HepG2 (cell line): ENCODE data around the gene CEP68. TPM values are rescaled to one million over a fixed set of nuclear protein-coding genes. Genes with fewer than 3 reads are reported as not detected.

Source experiments
- ATAC-seq: fragments of 200-7000 bp; cut with Tn5 transposase; 3 replicates; pipeline ENCODE4 v1.9.1; 2020; ENCODE audit warnings: mild to moderate bottlenecking, moderate library complexity
- BruUV-seq: library from RNA; stranded (reverse); fragments of 400-500 nt; replicated peaks from 2 replicates; lab custom pipeline; 2021; lab: Mats Ljungman, UMichigan
- CTCF ChIA-PET: fragments of 300-600 bp; formaldehyde crosslinking; extraction: SDS; loops from one replicate; lab custom pipeline; 2021; ENCODE audit warnings: low total read pairs, inconsistent platforms, low intra/inter-chr PET ratio; lab: Yijun Ruan, JAX
- POLR2A ChIA-PET: fragments of 350-600 bp; sonication (Branson Sonifier 250); formaldehyde crosslinking; loops from one replicate; lab custom pipeline; 2020; ENCODE audit warnings: antibody characterized with exemption, inconsistent platforms; lab: Yijun Ruan, JAX
- DNase-seq: peaks from one replicate; pipeline ENCODE4 v3.0.0-alpha.2; 2015; ENCODE audit warnings: low spot score
- FAIRE-seq: peaks from 3 replicates; lab custom pipeline; 2011; peaks lifted over from hg19 to GRCh38; lab: Jason Lieb, UNC
- H2AFZ ChIP-seq: one replicate; pipeline ENCODE4 v1.6.1; 2011; ENCODE audit warnings: low read length, inconsistent platforms
- H3K27ac ChIP-seq: fragments of 300-600 bp; 3 replicates; pipeline ENCODE4 v1.8.0; 2011; ENCODE audit warnings: mixed run types, mild to moderate bottlenecking, mixed read lengths, low read length, inconsistent platforms; ENCODE audit not compliant: insufficient read depth; ENCODE audit errors: extremely low read length
- H3K27me3 ChIP-seq, 2 experiments: fragments of 200-600 bp in 1 of 2; 2 replicates in 1 of 2; 3 replicates in 1 of 2; pipeline versions ENCODE4 v1.6.0 to v1.8.0; 2011; ENCODE audit warnings: low read length in 2 of 2, mild to moderate bottlenecking in 2 of 2, moderate library complexity in 2 of 2, inconsistent platforms in 1 of 2; ENCODE audit not compliant: insufficient read depth in 2 of 2, control insufficient read depth in 1 of 2
- H3K36me3 ChIP-seq, 2 experiments: fragments of 200-600 bp in 1 of 2; replicated peaks in 1 of 2; 2 replicates in 1 of 2; 3 replicates in 1 of 2; pipeline versions ENCODE4 v1.5.1 to v1.8.0; 2011; ENCODE audit warnings: low read length in 2 of 2, inconsistent platforms in 1 of 2; ENCODE audit not compliant: insufficient read depth in 2 of 2, control insufficient read depth in 1 of 2
- H3K4me1 ChIP-seq: 2 replicates; pipeline ENCODE4 v1.5.1; 2012; ENCODE audit warnings: low read length, inconsistent platforms; ENCODE audit not compliant: insufficient read depth
- H3K4me2 ChIP-seq: 2 replicates; pipeline ENCODE4 v1.6.0; 2011; ENCODE audit warnings: low read depth, low read length, inconsistent platforms
- H3K4me3 ChIP-seq, 3 experiments: fragments of 200-600 bp in 1 of 3; sonication (generic), shearing (Covaris generic) in 1 of 3; replicated peaks in 1 of 3; 2 replicates each; pipeline ENCODE4 v1.5.1; 2011 to 2016; ENCODE audit warnings: low read length in 3 of 3, inconsistent platforms in 2 of 3, low read depth in 2 of 3, mild to moderate bottlenecking in 2 of 3, control low read depth in 1 of 3, mixed read lengths in 1 of 3; ENCODE audit not compliant: insufficient read depth in 1 of 3
- H3K79me2 ChIP-seq: one replicate; pipeline ENCODE4 v1.6.1; 2011; ENCODE audit warnings: low read length, inconsistent platforms; ENCODE audit not compliant: insufficient read depth
- H3K9ac ChIP-seq: 2 replicates; pipeline ENCODE4 v1.6.0; 2011; ENCODE audit warnings: mild to moderate bottlenecking, low read depth, low read length, inconsistent platforms; ENCODE audit not compliant: insufficient read depth
- H3K9me3 ChIP-seq: 2 replicates; pipeline ENCODE4 v1.5.1; 2012; ENCODE audit warnings: mild to moderate bottlenecking, low read length
- H4K20me1 ChIP-seq: 2 replicates; pipeline ENCODE4 v1.6.0; 2011; ENCODE audit warnings: inconsistent platforms, mild to moderate bottlenecking, low read length, moderate library complexity; ENCODE audit not compliant: insufficient read depth
- AGO2 ChIP-seq: fragments of 200-400 bp; formaldehyde crosslinking; optimal IDR thresholded peaks from 2 replicates; pipeline ENCODE3; 2017; ENCODE audit warnings: mild to moderate bottlenecking, low read depth, low read length, moderate library complexity
- BATF2 ChIP-seq: sonication (generic); formaldehyde crosslinking; IDR thresholded peaks from 2 replicates; pipeline ENCODE4 v1.8.0; 2022; ENCODE audit warnings: mild to moderate bottlenecking, missing genetic modification reagents, moderate library complexity
- BRCA1 ChIP-seq: sonication (generic); formaldehyde crosslinking; IDR thresholded peaks from 2 replicates; pipeline ENCODE4 v1.4.0; 2020; ENCODE audit warnings: missing genetic modification reagents
- CAMTA2 ChIP-seq: sonication (generic); formaldehyde crosslinking; IDR thresholded peaks from 2 replicates; pipeline ENCODE4 v1.4.0; 2020; ENCODE audit warnings: mild to moderate bottlenecking, missing genetic modification reagents, borderline replicate concordance
- GATAD1 ChIP-seq: IDR thresholded peaks from 2 replicates; pipeline ENCODE4 v1.6.1; 2016; ENCODE audit warnings: missing genetic modification reagents, missing compliant biosample characterization
- HIC2 ChIP-seq: sonication (generic); formaldehyde crosslinking; IDR thresholded peaks from 2 replicates; pipeline ENCODE4 v1.9.0; 2022; ENCODE audit warnings: low read depth, missing genetic modification reagents
- KLF13 ChIP-seq: sonication (generic); formaldehyde crosslinking; IDR thresholded peaks from 2 replicates; pipeline ENCODE4 v1.4.0; 2020; ENCODE audit warnings: mild to moderate bottlenecking, missing genetic modification reagents
- MAF1 ChIP-seq: sonication (generic); formaldehyde crosslinking; IDR thresholded peaks from 2 replicates; pipeline ENCODE4 v1.5.0; 2020; ENCODE audit warnings: missing genetic modification reagents, borderline replicate concordance
- PLSCR1 ChIP-seq: sonication (generic); formaldehyde crosslinking; IDR thresholded peaks from 2 replicates; pipeline ENCODE4 v1.5.0; 2020; ENCODE audit warnings: missing genetic modification reagents, mild to moderate bottlenecking, borderline replicate concordance
- TAF1 ChIP-seq: sonication (generic); formaldehyde crosslinking; IDR thresholded peaks from 2 replicates; pipeline ENCODE4 v1.4.0; 2020; ENCODE audit warnings: missing genetic modification reagents
- ZNF180 ChIP-seq: sonication (generic); formaldehyde crosslinking; IDR thresholded peaks from 2 replicates; pipeline ENCODE4 v1.4.0; 2020; ENCODE audit warnings: low read depth, missing genetic modification reagents, borderline replicate concordance
- ZNF225 ChIP-seq: sonication (generic); formaldehyde crosslinking; IDR thresholded peaks from 2 replicates; pipeline ENCODE4 v1.4.0; 2020; ENCODE audit warnings: mild to moderate bottlenecking, missing genetic modification reagents
- ZNF274 ChIP-seq: sonication (generic); formaldehyde crosslinking; IDR thresholded peaks from 2 replicates; pipeline ENCODE4 v1.5.1; 2020; ENCODE audit warnings: mild to moderate bottlenecking, missing genetic modification reagents
- ZNF512 ChIP-seq: sonication (generic); formaldehyde crosslinking; IDR thresholded peaks from 2 replicates; pipeline ENCODE4 v1.4.0; 2020; ENCODE audit warnings: mild to moderate bottlenecking, missing genetic modification reagents
- WGBS: methylation state at CpG from one replicate; pipeline ENCODE4 v1.1.6; 2017; ENCODE audit warnings: low lambda C conversion rate; 5-methylcytosine and 5-hydroxymethylcytosine counted together
- in situ Hi-C: cut with HindIII; loops from 2 replicates; pipeline ENCODE4 v1.10.0; 2017; ENCODE audit warnings: low pct_unique_long_range_greater_than_20kb; ENCODE audit not compliant: extremely low pct_ligation_motif_present
- intact Hi-C: fragments of 100-400 bp; cut with micrococcal nuclease; formaldehyde crosslinking; loops from one replicate; pipeline ENCODE4 v1.10.0; 2022; ENCODE audit not compliant: unreplicated experiment
- polyA plus RNA-seq, 8 experiments: library from polyadenylated mRNA; depleted of rRNA in 3 of 8; stranded (reverse) in 7 of 8; unstranded in 1 of 8; fragments of >200 nt; fragmentation: Illumina TruSeq in 4 of 8; extraction: Trizol in 4 of 8; gene quantifications; 2 replicates each; pipeline versions ENCODE4 v1.2.1 to v1.2.3, GENCODE V29; 2011 to 2016; ENCODE audit warnings: low read depth in 4 of 8, missing spikeins in 1 of 8, mixed read lengths in 1 of 8; ENCODE audit not compliant: insufficient read depth in 1 of 8
- total RNA-seq, 5 experiments: library from RNA; depleted of rRNA; stranded (reverse); fragments of >200 nt; fragmentation: Illumina TruSeq; extraction: Trizol; gene quantifications; 2 replicates each; pipeline ENCODE4 v1.2.3, GENCODE V29; 2016; ENCODE audit warnings: low read depth in 1 of 5

CEP68 gene
- total and polyA plus RNA-seq, 2 of the 13 experiments (the other 11 are each of a cell fraction or from before 2014, with no cell fraction given), result 5.7 to 9.3 TPM

- ChIA-PET POLR2A (interaction anchor here (1.2 kb wide), 1 partner anchor 29 kb away, joined by 3 read pairs; no protein-coding TSS in a partner anchor), CTCF (no interaction called here)
- intact Hi-C loops, result no loop called here
- Histone ChIP-seq H3K36me3 (peaks cover 33 to 84% of the 10 kb centered on the region in 2 experiments), H2AFZ (no peak overlapping the region), H3K9me3 (no peaks in the 10 kb centered on the region), H3K27me3 (no peaks in the 10 kb centered on the region), H3K9ac (no peak overlapping the region), H3K4me3 (no peak overlapping the region), H3K4me2 (no peak overlapping the region), H3K79me2 (no peaks in the 10 kb centered on the region), H3K4me1 (peaks cover 13% of the 10 kb centered on the region), H4K20me1 (no peaks in the 10 kb centered on the region), H3K27ac (no peak overlapping the region)
- in situ Hi-C loops, result no loop called here
- no peak for TF ChIP-seq CAMTA2
- TF ChIP-seq ZNF274, result no peak
- TF ChIP-seq ZNF512 (CRISPR knock-in tag), result no peak
- peak; percentile 69 for TF ChIP-seq AGO2
- FAIRE-seq (no peak), ATAC-seq (no peak), DNase-seq (no peak)
- 97% methylated on average over 11 of the region's 11 CpGs for WGBS
- BruUV-seq, result no TSS peak
These were observed 35.2 kb upstream of the CEP68 start for GRCh38 chr2:65020943-65021528.

- Histone ChIP-seq H3K36me3 (peaks cover 28 to 78% of the 10 kb centered on the region in 2 experiments), H4K20me1 (no peaks in the 10 kb centered on the region), H3K9me3 (no peaks in the 10 kb centered on the region), H3K79me2 (no peaks in the 10 kb centered on the region), H2AFZ (no peak overlapping the region), H3K4me2 (no peak overlapping the region), H3K27ac (no peak overlapping the region), H3K27me3 (no peaks in the 10 kb centered on the region), H3K4me1 (peaks cover 19% of the 10 kb centered on the region), H3K9ac (no peak overlapping the region), H3K4me3 (no peak overlapping the region)
- no peak for DNase-seq
- ChIA-PET CTCF (no interaction called here), POLR2A (interaction anchor here (1.2 kb wide), 1 partner anchor 29 kb away, joined by 3 read pairs; no protein-coding TSS in a partner anchor)
- WGBS, result 93% methylated on average over 4 of the region's 4 CpGs
- no TSS peak for BruUV-seq
- no peak for FAIRE-seq
- in situ Hi-C loops, result no loop called here
- no peak for ATAC-seq
- intact Hi-C loops, result no loop called here
- TF ChIP-seq ZNF225 (CRISPR knock-in tag) (no peak), HIC2 (no peak), PLSCR1 (no peak), KLF13 (CRISPR knock-in tag) (no peak), GATAD1 (CRISPR knock-in tag) (no peak), MAF1 (no peak), BATF2 (CRISPR knock-in tag) (no peak), TAF1 (no peak), BRCA1 (CRISPR knock-in tag) (no peak), ZNF180 (CRISPR knock-in tag) (no peak)
These were observed 34.5 kb upstream of the CEP68 start for GRCh38 chr2:65021709-65022108.
